NCI-H1048 (cell line): ENCODE data around the gene ITPK1.

Source experiments
- DNase-seq: peaks from one replicate; lab custom pipeline; 2025; lab: John Stamatoyannopoulos, UW

Gene ITPK1

GRCh38 chr14:92937051-92937937 lies 178.4 kb downstream of the ITPK1 start:
- DNase-seq, result no peak

- DNase-seq, result no peak
Measured at GRCh38 chr14:92936085-92936484, 179.6 kb downstream of the ITPK1 start.

- DNase-seq, result no peak
Measured at GRCh38 chr14:92935446-92935845, 180.3 kb downstream of the ITPK1 start.

- DNase-seq, result no peak
Measured at GRCh38 chr14:92934196-92935085, 181.3 kb downstream of the ITPK1 start.

- DNase-seq, result no peak
Measured at GRCh38 chr14:92933481-92933880, 182.2 kb downstream of the ITPK1 start.

- DNase-seq, result no peak
Measured at GRCh38 chr14:92932448-92933395, 183.0 kb downstream of the ITPK1 start.

- DNase-seq, result no peak
Measured at GRCh38 chr14:92931681-92932447, 183.9 kb downstream of the ITPK1 start.

GRCh38 chr14:92930737-92931602 lies 184.8 kb downstream of the ITPK1 start:
- DNase-seq, result no peak

GRCh38 chr14:92929689-92930608 lies 185.8 kb downstream of the ITPK1 start:
- DNase-seq, result no peak

- no peak for DNase-seq
Measured at GRCh38 chr14:92928961-92929688, 186.6 kb downstream of the ITPK1 start.

GRCh38 chr14:92928258-92928629 lies 187.5 kb downstream of the ITPK1 start:
- no peak for DNase-seq

- no peak for DNase-seq
Measured at GRCh38 chr14:92927349-92928257, 188.1 kb downstream of the ITPK1 start.

- DNase-seq, result no peak
Measured at GRCh38 chr14:92926931-92927330, 188.8 kb downstream of the ITPK1 start.

- no peak for DNase-seq
Measured at GRCh38 chr14:92926180-92926845, 189.4 kb downstream of the ITPK1 start.

GRCh38 chr14:92925446-92925845 lies 190.3 kb downstream of the ITPK1 start:
- no peak for DNase-seq

- no peak for DNase-seq
Measured at GRCh38 chr14:92924247-92924646, 191.5 kb downstream of the ITPK1 start.

- DNase-seq, result no peak
Measured at GRCh38 chr14:92923744-92924103, 192.0 kb downstream of the ITPK1 start.
